Stimulated activated CD8-positive, alpha-beta memory T cell treated with anti-CD3 and anti-CD28 coated beads, Interleukin-15, amount 100 ng/mL, for 4 hours (primary cell): ENCODE data around the gene RNF144A.

ENCODE experiments used
- DNase-seq, 2 donors: peaks; one replicate each; pipeline ENCODE4 v3.0.0-alpha.2; 2020; ENCODE audit warnings: low read depth in 2 of 2

Gene RNF144A

GRCh38 chr2:7044253-7045250 is 127.3 kb downstream of the RNF144A start:
- DNase-seq, result peak; percentile 21 to 40

GRCh38 chr2:7045601-7046590 is 128.7 kb downstream of the RNF144A start:
- no peak for DNase-seq

GRCh38 chr2:7047661-7048060 is 130.4 kb downstream of the RNF144A start:
- no peak for DNase-seq

GRCh38 chr2:7048762-7049294 is 131.6 kb downstream of the RNF144A start:
- DNase-seq, result no peak

GRCh38 chr2:7052404-7052803 is 135.2 kb downstream of the RNF144A start:
- DNase-seq, result no peak

GRCh38 chr2:7053650-7054265 is 136.5 kb downstream of the RNF144A start:
- DNase-seq, result no peak

- no peak for DNase-seq
Observed at GRCh38 chr2:7057865-7058400, 140.7 kb downstream of the RNF144A start.

- no peak for DNase-seq
Observed at GRCh38 chr2:7060156-7060555, 142.9 kb downstream of the RNF144A start.

- no peak for DNase-seq
Observed at GRCh38 chr2:7060631-7061449, 143.6 kb downstream of the RNF144A start.

GRCh38 chr2:7061450-7061789 is 144.2 kb downstream of the RNF144A start:
- no peak for DNase-seq

GRCh38 chr2:7061921-7062320 is 144.7 kb downstream of the RNF144A start:
- DNase-seq, result no peak

- DNase-seq, result no peak
Observed at GRCh38 chr2:7063789-7064188, 146.6 kb downstream of the RNF144A start.

- no peak for DNase-seq
Observed at GRCh38 chr2:7068457-7068856, 151.2 kb downstream of the RNF144A start.

GRCh38 chr2:7070483-7070882 is 153.3 kb downstream of the RNF144A start:
- DNase-seq, result no peak

- DNase-seq, result no peak
Observed at GRCh38 chr2:7071154-7071553, 153.9 kb downstream of the RNF144A start.

- no peak for DNase-seq
Observed at GRCh38 chr2:7071916-7072556, 154.8 kb downstream of the RNF144A start.

GRCh38 chr2:7073901-7074300 is 156.7 kb downstream of the RNF144A start:
- DNase-seq, result no peak

- DNase-seq, result no peak
Observed at GRCh38 chr2:7075834-7076233, 158.6 kb downstream of the RNF144A start.

- no peak for DNase-seq
Observed at GRCh38 chr2:7077660-7078267, 160.6 kb downstream of the RNF144A start.
